HG03060 (cell line): ENCODE data around the gene RBM19.
"Not testable (repeated sequence)": the region's sequence is repeated elsewhere in the genome, so short reads cannot be mapped to it uniquely, and the experiment has no call there.

Experiments
- ATAC-seq: cut with Tn5 transposase; IDR thresholded peaks from one replicate; pipeline ENCODE4 v1.9.1; 2021; ENCODE audit warnings: low read depth, moderate number of reproducible peaks; ENCODE audit not compliant: unreplicated experiment

RBM19 gene, protein sequence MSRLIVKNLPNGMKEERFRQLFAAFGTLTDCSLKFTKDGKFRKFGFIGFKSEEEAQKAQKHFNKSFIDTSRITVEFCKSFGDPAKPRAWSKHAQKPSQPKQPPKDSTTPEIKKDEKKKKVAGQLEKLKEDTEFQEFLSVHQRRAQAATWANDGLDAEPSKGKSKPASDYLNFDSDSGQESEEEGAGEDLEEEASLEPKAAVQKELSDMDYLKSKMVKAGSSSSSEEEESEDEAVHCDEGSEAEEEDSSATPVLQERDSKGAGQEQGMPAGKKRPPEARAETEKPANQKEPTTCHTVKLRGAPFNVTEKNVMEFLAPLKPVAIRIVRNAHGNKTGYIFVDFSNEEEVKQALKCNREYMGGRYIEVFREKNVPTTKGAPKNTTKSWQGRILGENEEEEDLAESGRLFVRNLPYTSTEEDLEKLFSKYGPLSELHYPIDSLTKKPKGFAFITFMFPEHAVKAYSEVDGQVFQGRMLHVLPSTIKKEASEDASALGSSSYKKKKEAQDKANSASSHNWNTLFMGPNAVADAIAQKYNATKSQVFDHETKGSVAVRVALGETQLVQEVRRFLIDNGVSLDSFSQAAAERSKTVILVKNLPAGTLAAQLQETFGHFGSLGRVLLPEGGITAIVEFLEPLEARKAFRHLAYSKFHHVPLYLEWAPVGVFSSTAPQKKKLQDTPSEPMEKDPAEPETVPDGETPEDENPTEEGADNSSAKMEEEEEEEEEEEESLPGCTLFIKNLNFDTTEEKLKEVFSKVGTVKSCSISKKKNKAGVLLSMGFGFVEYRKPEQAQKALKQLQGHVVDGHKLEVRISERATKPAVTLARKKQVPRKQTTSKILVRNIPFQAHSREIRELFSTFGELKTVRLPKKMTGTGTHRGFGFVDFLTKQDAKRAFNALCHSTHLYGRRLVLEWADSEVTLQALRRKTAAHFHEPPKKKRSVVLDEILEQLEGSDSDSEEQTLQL

DNA sequence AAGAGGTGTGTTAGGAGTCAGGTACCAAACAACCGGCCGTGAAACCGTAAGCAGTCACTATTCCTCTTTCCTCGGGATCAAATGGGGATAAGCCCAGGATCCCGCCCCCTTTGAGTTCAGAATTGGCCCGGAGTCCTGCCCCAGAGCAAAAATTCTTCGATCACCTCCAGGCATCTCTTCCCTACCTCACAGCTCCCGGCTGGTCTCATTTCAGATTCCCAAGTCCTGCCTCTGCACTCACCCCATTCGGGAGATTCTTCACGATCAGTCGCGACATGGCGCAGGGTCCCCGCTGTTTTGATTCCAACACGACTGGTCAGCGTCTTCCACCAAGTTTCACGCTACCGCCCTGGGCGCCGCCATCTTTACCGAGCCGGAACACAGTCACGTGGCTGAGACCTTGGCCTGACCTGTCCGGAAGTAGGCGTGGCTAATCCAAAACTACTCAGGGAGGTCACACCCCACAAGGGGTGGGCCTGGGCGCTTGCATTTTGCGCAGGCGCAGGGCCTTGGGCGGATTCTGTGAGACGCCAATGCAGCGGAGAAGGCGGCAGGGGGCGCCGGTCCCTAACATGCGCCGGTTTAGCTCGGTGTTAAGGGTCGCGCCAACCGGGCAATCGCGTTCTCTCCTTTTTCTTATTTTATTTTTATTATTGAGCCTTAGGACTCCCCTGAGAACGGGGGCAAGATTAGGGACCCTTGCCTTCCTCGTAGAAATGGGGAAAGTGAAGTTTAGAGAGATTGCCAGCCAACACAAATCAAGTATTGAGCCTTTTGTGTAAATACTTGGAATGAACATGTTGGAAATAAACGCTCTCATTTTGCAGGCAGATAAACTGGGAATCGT, at the start of gene RBM19:
RBM19 (minus strand) TSS at position 375 of the 847 bp plus-strand sequence; CDS start at position 277, 98 bp downstream.
- ATAC-seq, result peak; percentile 92

GRCh38 chr12:114015851-114016250, 49.7 kb upstream of the RBM19 start:
- no peak for ATAC-seq

DNA sequence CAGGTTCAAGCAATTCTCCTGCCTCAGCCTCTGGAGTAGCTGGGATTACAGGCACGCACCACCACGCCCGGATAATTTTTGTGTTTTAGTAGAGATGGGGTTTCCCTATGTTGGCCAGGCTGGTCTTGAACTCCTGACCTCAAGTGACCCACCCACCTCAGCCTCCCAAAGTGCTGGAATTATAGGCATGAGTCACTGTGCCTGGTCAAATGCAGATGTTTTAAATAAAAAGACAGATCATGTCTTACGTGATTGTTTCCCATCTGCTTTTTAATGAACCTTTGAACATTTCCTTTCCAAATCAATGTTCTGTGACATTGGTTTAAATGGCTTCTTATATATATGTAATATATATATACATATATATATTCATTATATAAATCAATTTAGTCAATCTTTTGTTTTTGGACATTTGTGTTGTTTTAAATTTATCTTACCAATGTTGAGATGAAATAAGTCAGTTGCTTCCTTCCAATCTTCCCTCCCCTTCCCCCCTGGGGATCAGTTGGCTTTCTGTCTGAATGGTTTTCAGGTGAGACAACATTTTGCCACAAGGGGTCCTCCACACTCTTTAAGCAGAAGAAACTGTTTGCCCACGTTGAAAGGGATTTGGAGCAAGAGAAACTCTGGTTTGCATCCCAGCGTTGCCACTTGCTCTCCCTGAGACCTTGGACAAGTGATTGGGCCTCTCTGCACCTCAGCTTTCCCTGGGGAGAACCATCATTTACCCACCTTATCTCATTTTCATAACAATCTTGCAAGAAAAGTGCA, 47.6 kb upstream of the RBM19 start:
- ATAC-seq, result no peak

DNA sequence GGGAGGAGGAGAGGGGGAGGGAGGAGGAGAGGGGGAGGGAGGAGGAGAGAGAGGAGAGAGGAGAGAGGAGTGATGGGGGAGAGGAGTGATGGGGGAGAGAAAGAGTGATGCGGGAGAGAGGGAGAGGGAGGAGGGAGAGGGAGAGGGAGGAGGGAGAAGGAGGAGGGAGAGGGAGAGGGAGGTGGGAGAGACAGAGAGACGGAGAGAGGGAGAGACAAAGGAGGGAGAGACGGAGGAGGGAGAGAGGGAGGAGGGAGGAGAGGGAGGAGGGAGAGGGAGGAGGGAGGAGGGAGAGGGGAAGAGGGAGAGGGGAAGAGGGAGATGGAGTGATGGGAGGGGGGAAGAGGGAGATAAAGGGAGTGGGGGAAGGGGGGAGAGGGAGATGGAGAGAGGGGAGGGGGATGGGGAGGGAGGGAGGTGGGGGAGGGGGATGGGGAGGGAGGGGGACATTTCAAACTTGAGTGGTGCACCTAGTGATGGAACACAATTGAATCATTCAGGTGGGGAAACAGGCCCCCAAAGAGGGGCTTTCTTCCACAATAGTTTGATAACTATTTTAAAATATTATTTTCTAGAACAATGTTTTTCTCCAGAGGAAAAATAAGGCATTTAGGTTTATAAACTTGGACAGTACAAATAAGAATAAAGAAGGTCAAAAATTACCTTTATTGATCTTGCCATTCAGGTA, 46.8 kb upstream of the RBM19 start:
- no peak for ATAC-seq

GRCh38 chr12:114011711-114012110, 45.6 kb upstream of the RBM19 start:
- ATAC-seq, result no peak

- ATAC-seq, result no peak
Observed at GRCh38 chr12:114006482-114007425, 40.6 kb upstream of the RBM19 start.

GRCh38 chr12:114004402-114004801, 38.3 kb upstream of the RBM19 start:
- no peak for ATAC-seq

DNA sequence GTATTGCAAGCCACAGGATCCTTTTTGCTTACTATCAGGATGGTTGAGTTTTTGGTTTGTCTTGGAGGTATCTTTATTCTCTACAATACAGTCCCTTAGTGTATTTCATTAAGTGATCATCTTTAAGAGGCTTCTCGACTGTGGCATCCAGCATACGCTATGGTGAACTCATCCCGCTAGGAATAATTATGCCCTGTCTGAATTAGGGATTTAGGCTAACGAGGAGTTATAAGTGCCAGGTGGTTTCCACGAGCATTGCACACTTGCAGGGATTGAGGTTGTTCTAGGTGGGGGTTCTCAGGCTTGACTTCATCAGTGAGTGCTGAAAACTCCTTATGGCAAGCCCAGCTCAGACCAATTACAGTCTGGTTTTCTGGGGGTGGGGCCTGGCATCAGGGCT, 37.2 kb upstream of the RBM19 start:
- no peak for ATAC-seq

DNA sequence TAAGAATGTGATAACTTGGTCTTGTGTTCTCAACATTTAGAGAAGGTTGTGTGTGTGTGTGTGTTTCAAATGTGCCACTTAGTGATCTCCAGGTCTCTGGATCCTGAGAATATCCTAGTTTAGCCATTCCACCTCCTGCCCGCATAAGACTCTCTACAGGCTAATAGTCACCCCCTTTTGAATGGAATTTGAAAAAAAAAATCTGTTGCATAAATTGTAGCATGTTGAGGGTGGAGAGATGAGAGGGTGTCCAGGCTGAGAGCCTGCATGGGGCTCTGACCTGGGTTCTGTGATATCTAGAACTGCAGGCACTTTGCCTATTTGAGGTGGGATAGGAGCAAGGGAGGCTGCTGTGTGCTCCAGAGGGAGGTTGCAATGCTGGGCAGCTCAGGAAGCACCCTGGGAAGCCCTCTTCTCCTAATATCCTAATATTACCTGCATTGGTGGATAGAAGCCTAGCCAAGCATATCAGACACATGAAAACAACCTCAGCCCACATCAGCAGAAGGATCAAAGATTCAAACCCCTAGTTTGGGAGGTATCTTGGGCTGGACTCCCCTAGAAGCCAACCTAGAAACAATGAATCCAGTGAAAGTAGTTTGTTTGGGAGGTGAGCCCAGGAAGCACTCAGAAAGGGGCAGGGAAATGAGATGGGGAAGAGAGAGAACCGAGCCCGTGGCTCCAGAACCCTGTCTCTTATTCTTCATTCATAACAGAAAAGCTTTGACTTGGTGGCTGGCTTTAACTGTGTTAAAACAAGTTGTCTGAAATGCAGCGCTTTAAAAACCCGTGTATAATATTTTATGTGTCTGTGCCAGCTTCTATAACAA, 35.6 kb upstream of the RBM19 start:
- ATAC-seq, result no peak

DNA sequence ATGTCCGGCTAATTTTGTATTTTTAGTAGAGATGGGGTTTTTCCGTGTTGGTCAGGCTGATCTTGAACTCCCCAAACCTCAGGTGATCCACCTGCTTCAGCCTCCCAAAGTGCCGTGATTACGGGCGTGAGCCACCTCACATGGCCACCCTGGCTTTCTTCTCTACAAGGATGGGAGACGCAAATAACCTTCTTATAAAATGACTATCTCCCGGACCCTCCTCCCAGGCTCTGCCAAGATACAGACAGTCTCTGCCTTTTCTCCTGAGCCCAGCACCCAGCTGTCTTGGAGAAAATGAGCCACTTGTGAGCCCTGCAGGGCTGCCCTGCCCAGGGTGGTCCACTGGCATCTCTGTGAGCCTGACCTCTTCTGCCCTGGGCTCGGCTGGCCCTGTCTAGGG, 34.7 kb upstream of the RBM19 start:
- ATAC-seq, result no peak

GRCh38 chr12:114000261-114000660, 34.1 kb upstream of the RBM19 start:
- not testable (repeated sequence) for ATAC-seq

- ATAC-seq, result no peak
Observed at GRCh38 chr12:113997365-113997764, 31.2 kb upstream of the RBM19 start.

DNA sequence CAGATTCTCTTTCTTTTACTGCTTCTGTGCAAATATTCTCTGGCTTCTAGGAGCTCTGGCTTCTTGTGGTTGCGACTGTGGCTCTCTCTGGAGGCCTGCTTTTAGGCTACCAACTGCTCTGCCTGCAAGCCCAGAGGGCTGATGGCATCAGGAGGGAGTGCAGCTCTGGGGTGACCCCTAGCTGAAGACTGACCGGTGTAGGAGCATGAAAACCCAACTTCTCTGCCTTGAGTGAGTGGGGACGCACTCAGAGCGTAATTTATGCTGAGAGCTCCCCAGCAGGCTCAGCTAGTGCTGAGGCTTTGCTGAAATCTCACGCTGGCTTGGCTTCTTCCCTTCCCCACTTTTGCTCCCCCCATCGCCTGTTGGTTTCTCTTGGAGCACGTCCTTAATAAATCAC, 29.9 kb upstream of the RBM19 start:
- no peak for ATAC-seq

GRCh38 chr12:113994051-113994450, 27.9 kb upstream of the RBM19 start:
- ATAC-seq, result no peak

GRCh38 chr12:113992751-113993150, 26.6 kb upstream of the RBM19 start:
- not testable (repeated sequence) for ATAC-seq

GRCh38 chr12:113991224-113992044, 25.3 kb upstream of the RBM19 start:
- ATAC-seq, result no peak
